Type B pancreatic cell (in vitro differentiated cells): Measurements from ENCODE around the gene JMJD6. TPM values are rescaled to one million over a fixed set of nuclear protein-coding genes. Genes with fewer than 3 reads are reported as not detected.

ENCODE experiments used
- DNase-seq: peaks from one replicate; pipeline ENCODE4 v3.0.0; 2021; ENCODE audit warnings: mixed read lengths; ENCODE audit not compliant: unreplicated experiment; ENCODE audit errors: extremely low spot score
- H3K27ac Mint-ChIP-seq: 2 replicates; pipeline ENCODE4 v1.8.0; 2021; ENCODE audit warnings: mild to moderate bottlenecking, mixed read lengths
- H3K27me3 Mint-ChIP-seq: 2 replicates; pipeline ENCODE4 v1.8.0; 2021; ENCODE audit warnings: mixed read lengths
- H3K36me3 Mint-ChIP-seq: 2 replicates; pipeline ENCODE4 v1.8.0; 2021; ENCODE audit warnings: mixed read lengths
- H3K4me1 Mint-ChIP-seq: one replicate; pipeline ENCODE4 v1.8.0; 2021; ENCODE audit warnings: mixed read lengths; ENCODE audit not compliant: unreplicated experiment
- H3K4me3 Mint-ChIP-seq: 2 replicates; pipeline ENCODE4 v1.8.0; 2021; ENCODE audit warnings: mild to moderate bottlenecking, mixed read lengths
- H3K9me3 Mint-ChIP-seq: 2 replicates; pipeline ENCODE4 v1.8.0; 2021; ENCODE audit warnings: mixed read lengths
- total RNA-seq: library from RNA; stranded (reverse); gene quantifications from 2 replicates; pipeline ENCODE4 v1.2.1, GENCODE V29; 2021; ENCODE audit warnings: low replicate concordance
- TF ChIP-seq, protein P1 (sequence below): fragments of 200-600 bp; sonication (generic); conservative IDR thresholded peaks from 2 replicates; pipeline ENCODE4 v1.5.0; 2021; ENCODE audit warnings: antibody characterized with exemption, mild to moderate bottlenecking

The JMJD6 gene
- total RNA-seq, 1 donor from 2014 or later, result 23.6 TPM

DNA sequence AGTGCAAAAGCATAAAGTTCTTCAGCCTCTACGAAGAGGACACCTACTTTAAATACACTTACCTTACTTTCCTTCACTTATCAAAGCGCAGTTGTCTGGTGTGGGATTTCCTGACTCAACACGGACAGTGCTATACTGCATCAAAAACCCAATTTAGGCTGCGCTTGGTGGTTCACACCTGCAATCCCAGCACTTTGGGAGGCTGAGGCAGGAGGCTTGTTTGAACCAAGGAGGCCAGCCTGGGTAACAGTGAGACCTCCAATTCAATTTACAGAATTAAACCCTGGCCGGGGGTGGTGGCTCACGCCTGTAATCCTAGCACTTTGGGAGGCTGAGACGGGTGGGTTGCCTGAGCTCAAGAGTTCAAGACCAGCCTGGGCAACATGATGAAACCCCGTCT is 4.1 kb downstream of the JMJD6 start:
- DNase-seq, result no peak
- H3K36me3 Mint-ChIP-seq, result peaks cover 13% of the 10 kb centered on the region
- H3K27me3 Mint-ChIP-seq, result no peaks in the 10 kb centered on the region
- no peak overlapping the region for H3K4me3 Mint-ChIP-seq
- peaks cover 10% of the 10 kb centered on the region for H3K4me1 Mint-ChIP-seq
- H3K9me3 Mint-ChIP-seq, result no peaks in the 10 kb centered on the region
- H3K27ac Mint-ChIP-seq, result no peak overlapping the region
- TF ChIP-seq, protein P1, sequence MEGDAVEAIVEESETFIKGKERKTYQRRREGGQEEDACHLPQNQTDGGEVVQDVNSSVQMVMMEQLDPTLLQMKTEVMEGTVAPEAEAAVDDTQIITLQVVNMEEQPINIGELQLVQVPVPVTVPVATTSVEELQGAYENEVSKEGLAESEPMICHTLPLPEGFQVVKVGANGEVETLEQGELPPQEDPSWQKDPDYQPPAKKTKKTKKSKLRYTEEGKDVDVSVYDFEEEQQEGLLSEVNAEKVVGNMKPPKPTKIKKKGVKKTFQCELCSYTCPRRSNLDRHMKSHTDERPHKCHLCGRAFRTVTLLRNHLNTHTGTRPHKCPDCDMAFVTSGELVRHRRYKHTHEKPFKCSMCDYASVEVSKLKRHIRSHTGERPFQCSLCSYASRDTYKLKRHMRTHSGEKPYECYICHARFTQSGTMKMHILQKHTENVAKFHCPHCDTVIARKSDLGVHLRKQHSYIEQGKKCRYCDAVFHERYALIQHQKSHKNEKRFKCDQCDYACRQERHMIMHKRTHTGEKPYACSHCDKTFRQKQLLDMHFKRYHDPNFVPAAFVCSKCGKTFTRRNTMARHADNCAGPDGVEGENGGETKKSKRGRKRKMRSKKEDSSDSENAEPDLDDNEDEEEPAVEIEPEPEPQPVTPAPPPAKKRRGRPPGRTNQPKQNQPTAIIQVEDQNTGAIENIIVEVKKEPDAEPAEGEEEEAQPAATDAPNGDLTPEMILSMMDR, result no peak

DNA sequence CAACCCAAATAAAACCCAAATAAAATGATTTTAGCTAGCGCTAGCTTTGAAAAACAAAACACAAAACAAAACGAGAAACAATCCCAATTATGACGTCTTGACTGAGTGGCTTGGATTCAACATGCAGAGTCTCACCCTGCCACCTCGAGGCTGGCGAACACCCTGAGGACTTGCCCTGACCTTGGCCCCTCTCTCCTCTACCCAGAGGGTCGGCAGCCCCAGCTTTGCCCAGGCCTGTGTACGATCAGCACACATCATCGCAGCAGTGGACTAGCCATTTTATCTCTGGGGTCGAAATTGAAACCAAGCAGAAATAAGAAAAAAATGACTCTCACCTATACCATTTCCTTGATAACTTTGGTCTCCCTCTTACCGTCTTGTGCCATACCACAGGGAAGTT is 4.9 kb downstream of the JMJD6 start:
- peaks cover 10% of the 10 kb centered on the region for H3K4me1 Mint-ChIP-seq
- H3K27ac Mint-ChIP-seq, result no peak overlapping the region
- no peak for DNase-seq
- no peaks in the 10 kb centered on the region for H3K9me3 Mint-ChIP-seq
- H3K27me3 Mint-ChIP-seq, result no peaks in the 10 kb centered on the region
- H3K36me3 Mint-ChIP-seq, result peaks cover 13% of the 10 kb centered on the region
- TF ChIP-seq, protein P1, result no peak
- H3K4me3 Mint-ChIP-seq, result no peak overlapping the region

DNA sequence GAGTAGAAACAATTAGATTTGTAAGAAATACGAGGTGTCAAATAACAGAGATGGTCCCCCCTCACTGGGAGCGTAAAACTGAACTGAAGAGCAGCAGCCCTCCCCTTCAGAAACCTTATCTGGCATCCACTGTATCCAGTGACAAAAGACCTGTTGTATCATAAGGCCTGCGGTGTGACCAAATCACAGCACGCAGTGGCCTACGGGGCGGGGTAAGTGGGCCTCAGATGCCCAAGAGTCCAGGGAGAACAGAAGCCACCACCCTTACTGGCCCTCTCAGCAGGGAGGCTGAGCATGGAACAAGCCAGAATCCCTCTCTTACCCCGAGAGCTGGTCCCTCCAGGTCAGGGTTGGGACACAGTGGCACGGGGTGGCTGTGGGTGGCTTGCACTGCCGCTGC is 5.5 kb downstream of the JMJD6 start:
- Mint-ChIP-seq H3K36me3 (peaks cover 13% of the 10 kb centered on the region), H3K27me3 (no peaks in the 10 kb centered on the region), H3K4me3 (no peak overlapping the region), H3K9me3 (no peaks in the 10 kb centered on the region), H3K27ac (no peak overlapping the region), H3K4me1 (peaks cover 10% of the 10 kb centered on the region)
- TF ChIP-seq, protein P1, result no peak
- no peak for DNase-seq

DNA sequence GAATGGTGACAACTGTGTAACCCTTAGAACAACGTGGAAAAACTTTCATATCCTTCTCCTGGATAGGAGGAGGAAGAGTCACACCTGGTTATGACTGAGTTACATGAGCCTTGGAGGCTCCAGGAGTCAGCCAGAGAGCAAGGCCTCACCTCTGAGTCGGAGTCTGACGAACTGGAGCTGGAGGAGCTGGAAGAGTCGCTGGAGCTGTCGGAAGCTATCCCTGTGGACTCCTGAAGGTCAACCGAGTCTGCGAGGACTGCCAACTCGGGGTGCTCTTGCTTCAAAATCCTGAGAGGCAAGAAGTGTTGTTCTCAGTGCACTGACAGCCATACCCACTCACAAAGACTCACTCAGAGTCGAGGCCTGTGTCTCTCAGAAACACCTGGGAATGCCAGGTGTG is 6.2 kb downstream of the JMJD6 start:
- H3K27ac Mint-ChIP-seq, result no peak overlapping the region
- DNase-seq, result no peak
- H3K27me3 Mint-ChIP-seq, result no peaks in the 10 kb centered on the region
- no peak overlapping the region for H3K4me3 Mint-ChIP-seq
- peaks cover 4% of the 10 kb centered on the region for H3K4me1 Mint-ChIP-seq
- no peaks in the 10 kb centered on the region for H3K9me3 Mint-ChIP-seq
- H3K36me3 Mint-ChIP-seq, result peaks cover 13% of the 10 kb centered on the region
- TF ChIP-seq, protein P1, result no peak

DNA sequence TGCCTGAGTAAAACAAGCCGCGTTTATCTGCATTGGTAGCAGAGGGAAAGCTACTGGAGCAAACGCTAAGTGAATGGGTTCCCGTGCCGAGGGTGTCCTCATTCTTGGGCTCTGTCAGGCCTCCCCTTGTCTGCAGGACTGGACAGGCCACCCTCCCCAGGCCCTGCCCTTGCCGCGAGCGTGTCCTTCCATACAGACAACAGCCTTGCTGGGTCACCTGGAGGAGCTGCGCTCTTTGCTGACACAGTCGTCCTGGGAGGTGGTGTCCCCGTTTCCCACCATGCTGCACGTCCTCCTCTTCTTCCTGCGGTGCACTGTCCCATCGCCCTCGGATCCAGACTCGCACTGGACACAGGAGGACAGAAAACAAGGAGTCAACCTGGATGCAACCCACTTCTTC is 7.9 kb downstream of the JMJD6 start:
- no peak for DNase-seq
- Mint-ChIP-seq H3K27ac (no peak overlapping the region), H3K4me1 (peaks cover 9% of the 10 kb centered on the region), H3K4me3 (no peak overlapping the region), H3K36me3 (peaks cover 13% of the 10 kb centered on the region), H3K9me3 (no peaks in the 10 kb centered on the region), H3K27me3 (no peaks in the 10 kb centered on the region)
- TF ChIP-seq, protein P1, result no peak

DNA sequence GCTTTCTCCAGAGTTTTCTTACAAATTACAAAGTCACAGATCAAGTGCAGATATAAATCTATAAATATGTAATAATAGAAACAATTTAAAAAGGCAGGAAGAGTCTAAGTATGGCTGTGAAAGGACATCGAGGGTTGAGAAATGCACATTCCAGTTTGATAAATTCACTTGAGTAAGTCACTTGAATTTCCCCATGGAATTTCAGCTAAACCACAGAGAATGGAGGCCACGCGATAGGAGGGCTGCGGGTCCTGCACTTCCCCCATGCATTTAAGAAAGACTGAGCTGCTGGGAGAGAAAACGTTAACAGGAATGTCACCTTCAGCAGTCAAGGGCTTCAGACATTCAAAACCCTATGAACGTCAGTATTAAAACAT is 9.6 kb downstream of the JMJD6 start:
- no peaks in the 10 kb centered on the region for H3K9me3 Mint-ChIP-seq
- peaks cover 8% of the 10 kb centered on the region for H3K4me1 Mint-ChIP-seq
- no peak for DNase-seq
- no peak overlapping the region for H3K27ac Mint-ChIP-seq
- TF ChIP-seq, protein P1, result no peak
- H3K36me3 Mint-ChIP-seq, result peaks cover 10% of the 10 kb centered on the region
- H3K4me3 Mint-ChIP-seq, result no peak overlapping the region
- no peaks in the 10 kb centered on the region for H3K27me3 Mint-ChIP-seq
